HEK293 (cell line): ENCODE results near the gene SHTN1.

Experiments used
- ZNF133 ChIP-seq: fragments of 450-650 bp; formaldehyde crosslinking; IDR thresholded peaks from 2 replicates; pipeline ENCODE4 v1.5.1; 2016; ENCODE audit warnings: missing biosample characterization, missing genetic modification characterization
- ZNF366 ChIP-seq: fragments of 450-650 bp; formaldehyde crosslinking; conservative IDR thresholded peaks from 2 replicates; pipeline ENCODE4 v1.5.1; 2016; ENCODE audit warnings: missing biosample characterization, missing genetic modification characterization
- ZNF777 ChIP-seq: fragments of 450-650 bp; formaldehyde crosslinking; IDR thresholded peaks from 2 replicates; pipeline ENCODE4 v1.5.1; 2017; ENCODE audit warnings: missing biosample characterization, missing genetic modification characterization, borderline replicate concordance
- TF ChIP-seq, protein P1 (sequence below): fragments of 450-650 bp; formaldehyde crosslinking; IDR thresholded peaks from 2 replicates; pipeline ENCODE4 v1.5.1; 2016; ENCODE audit warnings: missing biosample characterization, missing genetic modification characterization
- TF ChIP-seq, protein P2 (sequence below): fragments of 450-650 bp; formaldehyde crosslinking; IDR thresholded peaks from 2 replicates; pipeline ENCODE4 v1.5.1; 2016; ENCODE audit warnings: missing biosample characterization, missing genetic modification characterization

DNA sequence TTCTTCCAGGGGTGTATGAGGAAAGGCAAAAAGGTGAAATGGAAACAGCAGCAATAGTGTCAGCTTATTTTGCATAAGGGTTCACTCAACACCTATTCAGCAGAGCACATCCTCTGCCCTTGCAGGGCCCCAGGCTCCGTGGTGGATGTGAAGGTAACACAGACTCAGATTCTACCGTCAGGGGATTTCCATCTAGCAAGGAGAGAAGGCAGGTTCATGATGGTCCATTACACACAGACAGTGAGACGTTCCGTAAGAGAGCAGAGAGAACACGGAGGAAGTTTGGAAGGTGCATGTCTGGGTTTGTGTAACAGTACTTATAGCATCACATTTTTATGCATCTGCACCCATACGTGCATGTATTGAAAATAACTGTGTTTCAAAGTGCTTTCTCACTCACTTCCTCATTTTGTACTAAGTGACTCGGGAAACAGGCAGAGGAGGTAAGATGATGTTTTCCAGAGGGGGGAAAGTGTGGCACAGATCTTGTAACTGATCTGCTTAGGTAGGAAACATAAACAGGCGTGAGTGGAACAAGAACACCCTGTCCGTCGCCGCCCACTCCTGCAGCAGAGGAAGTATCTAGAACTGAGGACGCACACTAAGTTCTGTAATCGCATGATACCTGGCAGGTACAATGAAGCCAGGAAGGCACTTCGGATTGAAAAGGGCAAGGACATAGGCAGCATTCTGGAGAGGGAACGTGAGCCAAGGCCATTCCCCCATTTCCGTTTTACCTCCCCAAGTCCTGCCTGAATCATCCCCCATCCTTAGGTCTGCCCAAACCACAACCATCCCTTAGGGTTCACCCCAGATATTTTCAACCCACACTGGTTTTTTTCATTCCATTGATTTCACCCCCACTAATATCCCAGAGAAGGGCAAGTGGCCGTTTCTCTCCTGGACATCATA is 156.7 kb downstream of the SHTN1 start:
- TF ChIP-seq, protein P1, sequence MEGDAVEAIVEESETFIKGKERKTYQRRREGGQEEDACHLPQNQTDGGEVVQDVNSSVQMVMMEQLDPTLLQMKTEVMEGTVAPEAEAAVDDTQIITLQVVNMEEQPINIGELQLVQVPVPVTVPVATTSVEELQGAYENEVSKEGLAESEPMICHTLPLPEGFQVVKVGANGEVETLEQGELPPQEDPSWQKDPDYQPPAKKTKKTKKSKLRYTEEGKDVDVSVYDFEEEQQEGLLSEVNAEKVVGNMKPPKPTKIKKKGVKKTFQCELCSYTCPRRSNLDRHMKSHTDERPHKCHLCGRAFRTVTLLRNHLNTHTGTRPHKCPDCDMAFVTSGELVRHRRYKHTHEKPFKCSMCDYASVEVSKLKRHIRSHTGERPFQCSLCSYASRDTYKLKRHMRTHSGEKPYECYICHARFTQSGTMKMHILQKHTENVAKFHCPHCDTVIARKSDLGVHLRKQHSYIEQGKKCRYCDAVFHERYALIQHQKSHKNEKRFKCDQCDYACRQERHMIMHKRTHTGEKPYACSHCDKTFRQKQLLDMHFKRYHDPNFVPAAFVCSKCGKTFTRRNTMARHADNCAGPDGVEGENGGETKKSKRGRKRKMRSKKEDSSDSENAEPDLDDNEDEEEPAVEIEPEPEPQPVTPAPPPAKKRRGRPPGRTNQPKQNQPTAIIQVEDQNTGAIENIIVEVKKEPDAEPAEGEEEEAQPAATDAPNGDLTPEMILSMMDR (tag by site-specific recombination): no peak
- TF ChIP-seq ZNF133 (no peak), ZNF777 (tag by site-specific recombination) (no peak), ZNF366 (tag by site-specific recombination) (no peak)
- TF ChIP-seq, protein P2, sequence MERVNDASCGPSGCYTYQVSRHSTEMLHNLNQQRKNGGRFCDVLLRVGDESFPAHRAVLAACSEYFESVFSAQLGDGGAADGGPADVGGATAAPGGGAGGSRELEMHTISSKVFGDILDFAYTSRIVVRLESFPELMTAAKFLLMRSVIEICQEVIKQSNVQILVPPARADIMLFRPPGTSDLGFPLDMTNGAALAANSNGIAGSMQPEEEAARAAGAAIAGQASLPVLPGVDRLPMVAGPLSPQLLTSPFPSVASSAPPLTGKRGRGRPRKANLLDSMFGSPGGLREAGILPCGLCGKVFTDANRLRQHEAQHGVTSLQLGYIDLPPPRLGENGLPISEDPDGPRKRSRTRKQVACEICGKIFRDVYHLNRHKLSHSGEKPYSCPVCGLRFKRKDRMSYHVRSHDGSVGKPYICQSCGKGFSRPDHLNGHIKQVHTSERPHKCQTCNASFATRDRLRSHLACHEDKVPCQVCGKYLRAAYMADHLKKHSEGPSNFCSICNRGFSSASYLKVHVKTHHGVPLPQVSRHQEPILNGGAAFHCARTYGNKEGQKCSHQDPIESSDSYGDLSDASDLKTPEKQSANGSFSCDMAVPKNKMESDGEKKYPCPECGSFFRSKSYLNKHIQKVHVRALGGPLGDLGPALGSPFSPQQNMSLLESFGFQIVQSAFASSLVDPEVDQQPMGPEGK: no peak
